B cell (primary cell): ENCODE results near the gene CLN6. TPM values are rescaled to one million over a fixed set of nuclear protein-coding genes. Genes with fewer than 3 reads are reported as not detected.

ENCODE experiments used
- ATAC-seq: fragments of 200-7000 bp; cut with Tn5 transposase; one replicate; pipeline ENCODE4 v1.10.0; 2021; ENCODE audit warnings: low read depth, mild to moderate bottlenecking, moderate number of reproducible peaks, moderate library complexity
- CTCF ChIA-PET: fragments of 350-600 bp; sonication (Branson Sonifier 250); formaldehyde crosslinking; loops from one replicate; lab custom pipeline; 2021; ENCODE audit warnings: antibody characterized with exemption, inconsistent platforms; lab: Charles Lee
- POLR2A ChIA-PET: fragments of 350-600 bp; sonication (Branson Sonifier 250); formaldehyde crosslinking; loops from one replicate; lab custom pipeline; 2021; ENCODE audit warnings: antibody characterized with exemption; lab: Charles Lee
- DNase-seq: peaks from one replicate; pipeline ENCODE4 v3.0.0; 2013
- H2AFZ ChIP-seq: 2 replicates; pipeline ENCODE4 v1.6.1; 2012; ENCODE audit warnings: mild to moderate bottlenecking, low read depth, low read length; ENCODE audit not compliant: insufficient read depth, poor library complexity, severe bottlenecking
- H3K27ac ChIP-seq, 2 donors: 1 replicate in 1 of 2; 2 replicates in 1 of 2; pipeline ENCODE4 v1.5.1; 2012 to 2013; ENCODE audit warnings: low read length in 2 of 2, mild to moderate bottlenecking in 2 of 2, moderate library complexity in 1 of 2
- H3K27me3 ChIP-seq, 4 experiments: fragments of 200-600 bp in 1 of 4; sonication (generic) in 1 of 4; replicated peaks in 1 of 4; 1 replicate in 2 of 4; 2 replicates in 2 of 4; pipeline versions ENCODE4 v1.6.1 to v1.7.0; 2013 to 2016; ENCODE audit warnings: low read length in 3 of 4, mild to moderate bottlenecking in 2 of 4, mixed read lengths in 1 of 4, moderate library complexity in 1 of 4; ENCODE audit not compliant: insufficient read depth in 4 of 4, control insufficient read depth in 3 of 4; ENCODE audit errors: control extremely low read depth in 1 of 4
- H3K36me3 ChIP-seq, 2 experiments: replicated peaks in 1 of 2; 1 replicate in 1 of 2; 2 replicates in 1 of 2; pipeline versions ENCODE4 v1.6.1 to v1.7.1; 2013; ENCODE audit warnings: low read length in 1 of 2; ENCODE audit not compliant: insufficient read depth in 2 of 2, control insufficient read depth in 1 of 2; ENCODE audit errors: control extremely low read depth in 1 of 2, extremely low read depth in 1 of 2
- H3K4me1 ChIP-seq, 2 donors: fragments of 200-600 bp in 1 of 2; sonication (generic) in 1 of 2; 1 replicate in 1 of 2; 2 replicates in 1 of 2; pipeline versions ENCODE4 v1.5.1 to v1.6.1; 2013 to 2017; ENCODE audit warnings: low read length in 2 of 2; ENCODE audit not compliant: control insufficient read depth in 2 of 2, insufficient read depth in 2 of 2
- H3K4me2 ChIP-seq: replicated peaks from 2 replicates; pipeline ENCODE3; 2012; ENCODE audit warnings: mild to moderate bottlenecking, low read depth, low read length; ENCODE audit not compliant: poor library complexity, severe bottlenecking
- H3K4me3 ChIP-seq, 5 experiments: fragments of 200-600 bp in 1 of 5; sonication (generic) in 1 of 5; 1 replicate in 3 of 5; 2 replicates in 2 of 5; pipeline versions ENCODE4 v1.5.1 to v1.7.0; 2011 to 2016; ENCODE audit warnings: low read length in 4 of 5, mild to moderate bottlenecking in 4 of 5, low read depth in 2 of 5, control low read depth in 1 of 5, moderate library complexity in 1 of 5; ENCODE audit not compliant: insufficient read depth in 1 of 5; ENCODE audit errors: control extremely low read depth in 1 of 5, extremely low read depth in 1 of 5
- H3K79me2 ChIP-seq: fragments of 200-600 bp; sonication (generic); one replicate; pipeline ENCODE4 v1.6.0; 2016; ENCODE audit warnings: low read length; ENCODE audit not compliant: control insufficient read depth, insufficient read depth
- H3K9ac ChIP-seq: fragments of 200-600 bp; sonication (generic); 2 replicates; pipeline ENCODE4 v1.6.1; 2017; ENCODE audit warnings: mild to moderate bottlenecking, low read length, moderate library complexity
- H3K9me3 ChIP-seq, 3 donors: one replicate each; pipeline versions ENCODE4 v1.6.1 to v1.7.1; 2013; ENCODE audit warnings: low read length in 2 of 3; ENCODE audit not compliant: control insufficient read depth in 2 of 3, insufficient read depth in 1 of 3; ENCODE audit errors: control extremely low read depth in 1 of 3
- H4K20me1 ChIP-seq: 2 replicates; pipeline ENCODE4 v1.6.0; 2012; ENCODE audit warnings: mild to moderate bottlenecking, low read length; ENCODE audit not compliant: insufficient read depth, control insufficient read depth, poor library complexity, severe bottlenecking
- H3K27ac Mint-ChIP-seq: one replicate; pipeline ENCODE4 v1.8.0; 2021; ENCODE audit warnings: mixed read lengths
- H3K27me3 Mint-ChIP-seq: one replicate; pipeline ENCODE4 v1.8.0; 2021; ENCODE audit warnings: mixed read lengths
- H3K4me1 Mint-ChIP-seq: one replicate; pipeline ENCODE4 v1.8.0; 2021; ENCODE audit warnings: mixed read lengths
- H3K4me3 Mint-ChIP-seq: one replicate; pipeline ENCODE4 v1.8.0; 2021; ENCODE audit warnings: mixed read lengths
- H3K9me3 Mint-ChIP-seq: one replicate; pipeline ENCODE4 v1.8.0; 2022; ENCODE audit warnings: mixed read lengths; ENCODE audit not compliant: insufficient read depth
- EZH2 ChIP-seq: IDR thresholded peaks from 2 replicates; pipeline ENCODE4 v1.6.1; 2012; ENCODE audit warnings: borderline replicate concordance, low read depth, mild to moderate bottlenecking, moderate library complexity, low read length; ENCODE audit not compliant: insufficient read depth, poor library complexity, severe bottlenecking
- WGBS: methylation state at CpG from one replicate; pipeline ENCODE4 v1.1.5; 2013; ENCODE audit warnings: missing lambda C conversion rate; ENCODE audit not compliant: insufficient coverage; 5-methylcytosine and 5-hydroxymethylcytosine counted together
- intact Hi-C: fragments of 100-400 bp; cut with micrococcal nuclease; formaldehyde crosslinking; loops from one replicate; pipeline ENCODE4 v1.10.0; 2022
- polyA plus RNA-seq: library from polyadenylated mRNA; depleted of rRNA; stranded (reverse); fragments of >200 nt; gene quantifications from 2 replicates; pipeline ENCODE4 v1.2.3, GENCODE V29; 2012
- total RNA-seq, 2 donors: library from RNA; stranded (reverse); fragments of 120-200 nt in 1 of 2; gene quantifications; 1 replicate in 1 of 2; 2 replicates in 1 of 2; pipeline versions ENCODE4 v1.2.3 to v1.2.4, GENCODE V29; 2013 to 2022
- TF ChIP-seq, protein P1 (sequence below): fragments of 200-600 bp; IDR thresholded peaks from one replicate; pipeline ENCODE4 v1.8.0; 2022; ENCODE audit warnings: antibody characterized with exemption, mild to moderate bottlenecking

Gene CLN6
- total and polyA plus RNA-seq, 2 donors (not counting 1 experiment from before 2014, with no cell fraction given) = 22.8 TPM

DNA sequence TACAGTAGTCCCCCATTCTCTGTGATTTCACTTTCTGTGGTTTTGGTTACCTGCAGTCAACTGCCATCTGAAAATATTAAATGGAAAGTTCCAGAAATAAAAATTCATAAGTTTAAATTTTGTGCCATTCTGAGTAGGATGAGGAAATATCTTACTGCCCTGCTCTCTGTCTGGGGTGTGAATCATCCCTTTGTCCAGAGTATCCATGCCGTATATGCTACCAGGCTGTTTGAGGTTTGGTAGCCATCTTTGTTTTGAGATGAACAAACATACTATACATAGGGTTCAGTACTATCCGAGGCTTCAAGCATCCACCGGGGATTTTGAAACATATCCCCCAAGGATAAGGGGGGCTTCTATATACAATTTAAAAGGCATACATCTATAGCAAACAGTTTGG, 31.7 kb upstream of the CLN6 start:
- CTCF ChIA-PET = no interaction called here
- no CpG with 5 or more reads among the region's 3 CpGs for WGBS
- no peaks in the 10 kb centered on the region for H3K36me3 ChIP-seq

DNA sequence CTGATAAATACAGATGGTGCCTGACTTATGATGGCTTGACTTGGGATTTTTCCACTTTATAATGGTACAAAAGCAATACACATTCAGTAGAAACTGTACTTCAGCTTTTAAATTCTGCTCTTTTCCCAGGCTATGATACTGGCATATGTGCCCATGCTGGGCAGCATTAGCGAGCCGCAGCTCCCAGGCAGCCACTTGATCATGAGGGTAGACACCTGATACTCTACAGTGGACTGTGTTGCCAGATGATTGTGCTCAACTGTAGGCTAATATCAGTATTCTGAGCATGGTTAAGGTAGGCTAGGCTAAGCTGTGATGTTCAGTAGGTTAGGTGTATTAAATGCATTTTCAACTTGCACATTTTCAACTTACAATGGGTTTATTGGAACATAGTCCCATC, 30.4 kb upstream of the CLN6 start:
- Histone ChIP-seq H3K4me3 (no peak overlapping the region), H3K27me3 (peaks cover 0 to 22% (median 11%) of the 10 kb centered on the region in 4 experiments), H2AFZ (no peak overlapping the region), H3K36me3 (no peaks in the 10 kb centered on the region), H3K9ac (no peak overlapping the region), H3K4me1 (peaks cover 10 to 12% of the 10 kb centered on the region in 2 donors), H3K4me2 (no peak overlapping the region), H3K79me2 (no peaks in the 10 kb centered on the region), H3K27ac (no peak overlapping the region), H3K9me3 (no peaks in the 10 kb centered on the region), H4K20me1 (no peaks in the 10 kb centered on the region)
- no peak overlapping the region for H3K4me3 Mint-ChIP-seq
- no peaks in the 10 kb centered on the region for H3K9me3 Mint-ChIP-seq
- DNase-seq = no peak
- ATAC-seq = no peak
- ChIA-PET CTCF (interaction anchor here (0.7 kb wide), 1 partner anchor 11 kb away, joined by 3 read pairs; no protein-coding TSS in a partner anchor), POLR2A (no interaction called here)
- H3K27ac Mint-ChIP-seq = no peak overlapping the region
- H3K27me3 Mint-ChIP-seq = peaks cover 35% of the 10 kb centered on the region
- peaks cover 4% of the 10 kb centered on the region for H3K4me1 Mint-ChIP-seq
- intact Hi-C loops = loop anchor here (10.0 kb wide), 1 partner anchor 665 kb away; no protein-coding TSS in a partner anchor
- WGBS = no CpG with 5 or more reads among the region's 2 CpGs
- no peak for TF ChIP-seq EZH2
- TF ChIP-seq, protein P1, sequence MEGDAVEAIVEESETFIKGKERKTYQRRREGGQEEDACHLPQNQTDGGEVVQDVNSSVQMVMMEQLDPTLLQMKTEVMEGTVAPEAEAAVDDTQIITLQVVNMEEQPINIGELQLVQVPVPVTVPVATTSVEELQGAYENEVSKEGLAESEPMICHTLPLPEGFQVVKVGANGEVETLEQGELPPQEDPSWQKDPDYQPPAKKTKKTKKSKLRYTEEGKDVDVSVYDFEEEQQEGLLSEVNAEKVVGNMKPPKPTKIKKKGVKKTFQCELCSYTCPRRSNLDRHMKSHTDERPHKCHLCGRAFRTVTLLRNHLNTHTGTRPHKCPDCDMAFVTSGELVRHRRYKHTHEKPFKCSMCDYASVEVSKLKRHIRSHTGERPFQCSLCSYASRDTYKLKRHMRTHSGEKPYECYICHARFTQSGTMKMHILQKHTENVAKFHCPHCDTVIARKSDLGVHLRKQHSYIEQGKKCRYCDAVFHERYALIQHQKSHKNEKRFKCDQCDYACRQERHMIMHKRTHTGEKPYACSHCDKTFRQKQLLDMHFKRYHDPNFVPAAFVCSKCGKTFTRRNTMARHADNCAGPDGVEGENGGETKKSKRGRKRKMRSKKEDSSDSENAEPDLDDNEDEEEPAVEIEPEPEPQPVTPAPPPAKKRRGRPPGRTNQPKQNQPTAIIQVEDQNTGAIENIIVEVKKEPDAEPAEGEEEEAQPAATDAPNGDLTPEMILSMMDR = no peak

More for the DNA sequence above, 31.7 kb upstream of the CLN6 start:
- ATAC-seq = no peak
- H3K27ac Mint-ChIP-seq = no peak overlapping the region
- no peaks in the 10 kb centered on the region for H3K9me3 Mint-ChIP-seq
- TF ChIP-seq, protein P1 = no peak
- no peak for TF ChIP-seq EZH2
- DNase-seq = no peak
- Histone ChIP-seq H3K4me2 (no peak overlapping the region), H3K9ac (no peak overlapping the region), H3K79me2 (no peaks in the 10 kb centered on the region), H3K27me3 (peaks cover 0 to 22% (median 15%) of the 10 kb centered on the region in 4 experiments), H3K4me1 (peaks cover 10 to 12% of the 10 kb centered on the region in 2 donors), H3K4me3 (no peak overlapping the region), H2AFZ (no peak overlapping the region), H3K27ac (no peak overlapping the region), H3K9me3 (no peaks in the 10 kb centered on the region), H4K20me1 (no peaks in the 10 kb centered on the region)
- POLR2A ChIA-PET = no interaction called here
- peaks cover 37% of the 10 kb centered on the region for H3K27me3 Mint-ChIP-seq
- no peak overlapping the region for H3K4me3 Mint-ChIP-seq
- peaks cover 4% of the 10 kb centered on the region for H3K4me1 Mint-ChIP-seq
- intact Hi-C loops = no loop called here
